ENCODE results near the gene CDH13.

DNA sequence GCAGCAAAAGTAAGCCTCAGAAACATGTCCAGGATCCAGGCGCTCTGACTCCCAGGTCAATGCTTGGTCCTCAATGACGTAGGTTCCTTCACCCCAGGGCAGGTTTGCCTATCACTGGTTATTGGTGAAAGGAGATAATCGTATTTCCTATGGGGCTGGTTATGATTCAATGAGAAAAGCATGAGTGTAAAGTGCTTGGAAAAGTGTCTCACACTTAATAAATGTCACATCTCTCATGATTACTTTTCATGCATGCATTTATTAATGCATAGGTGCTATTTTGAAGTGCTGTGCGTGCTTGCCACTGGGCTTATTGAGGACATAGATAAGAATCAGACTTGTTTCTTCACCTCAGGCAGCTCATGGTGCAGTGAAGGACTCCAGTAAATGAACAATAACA lies 10.4 kb upstream of the CDH13 start:
- TF ChIP-seq REST (IDR thresholded peaks at IDR 0.05; ENCODE audit: borderline replicate concordance) (no peak), EZH2 (IDR thresholded peaks at IDR 0.05; ENCODE audit: borderline replicate concordance, insufficient read depth, low read length, poor library complexity, severe bottlenecking) (no peak), TAF1 (IDR thresholded peaks at IDR 0.05; ENCODE audit: low read depth) (no peak)
- TF ChIP-seq, protein P1, sequence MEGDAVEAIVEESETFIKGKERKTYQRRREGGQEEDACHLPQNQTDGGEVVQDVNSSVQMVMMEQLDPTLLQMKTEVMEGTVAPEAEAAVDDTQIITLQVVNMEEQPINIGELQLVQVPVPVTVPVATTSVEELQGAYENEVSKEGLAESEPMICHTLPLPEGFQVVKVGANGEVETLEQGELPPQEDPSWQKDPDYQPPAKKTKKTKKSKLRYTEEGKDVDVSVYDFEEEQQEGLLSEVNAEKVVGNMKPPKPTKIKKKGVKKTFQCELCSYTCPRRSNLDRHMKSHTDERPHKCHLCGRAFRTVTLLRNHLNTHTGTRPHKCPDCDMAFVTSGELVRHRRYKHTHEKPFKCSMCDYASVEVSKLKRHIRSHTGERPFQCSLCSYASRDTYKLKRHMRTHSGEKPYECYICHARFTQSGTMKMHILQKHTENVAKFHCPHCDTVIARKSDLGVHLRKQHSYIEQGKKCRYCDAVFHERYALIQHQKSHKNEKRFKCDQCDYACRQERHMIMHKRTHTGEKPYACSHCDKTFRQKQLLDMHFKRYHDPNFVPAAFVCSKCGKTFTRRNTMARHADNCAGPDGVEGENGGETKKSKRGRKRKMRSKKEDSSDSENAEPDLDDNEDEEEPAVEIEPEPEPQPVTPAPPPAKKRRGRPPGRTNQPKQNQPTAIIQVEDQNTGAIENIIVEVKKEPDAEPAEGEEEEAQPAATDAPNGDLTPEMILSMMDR (IDR thresholded peaks at IDR 0.05; ENCODE audit: poor library complexity, severe bottlenecking): no peak

Data from neural cell (in vitro differentiated cells).